Stimulated activated CD8-positive, alpha-beta memory T cell treated with anti-CD3 and anti-CD28 coated beads, Interleukin-7, amount 100 ng/mL, for 24 hours (primary cell): ENCODE results near the gene IDH3G.

Experiments used
- DNase-seq: peaks from one replicate; pipeline ENCODE4 v3.0.0-alpha.2; 2020; ENCODE audit warnings: low read depth

Gene IDH3G

GRCh38 chrX:153791104-153791852, 2.9 kb downstream of the IDH3G start:
- no peak for DNase-seq

DNA sequence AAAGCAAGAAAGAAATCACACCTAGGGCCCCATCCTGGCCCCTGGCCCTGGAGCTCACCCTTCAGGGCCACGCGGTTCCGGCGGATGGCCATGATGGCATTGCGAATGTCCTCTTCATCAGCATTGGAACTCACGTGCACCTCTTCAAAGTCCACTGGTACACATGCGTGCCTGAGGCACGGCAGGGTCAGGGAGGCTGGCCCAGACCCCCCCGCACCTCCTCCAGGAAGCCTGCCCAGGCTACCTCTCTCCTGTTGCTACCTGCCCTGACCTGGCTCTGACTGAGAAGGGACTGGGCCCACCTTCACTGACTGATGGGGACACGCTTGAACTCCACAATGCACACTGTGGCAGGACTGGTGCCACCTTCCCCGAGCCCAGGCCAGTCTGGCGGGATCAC, 4.5 kb downstream of the IDH3G start:
- no peak for DNase-seq

DNA sequence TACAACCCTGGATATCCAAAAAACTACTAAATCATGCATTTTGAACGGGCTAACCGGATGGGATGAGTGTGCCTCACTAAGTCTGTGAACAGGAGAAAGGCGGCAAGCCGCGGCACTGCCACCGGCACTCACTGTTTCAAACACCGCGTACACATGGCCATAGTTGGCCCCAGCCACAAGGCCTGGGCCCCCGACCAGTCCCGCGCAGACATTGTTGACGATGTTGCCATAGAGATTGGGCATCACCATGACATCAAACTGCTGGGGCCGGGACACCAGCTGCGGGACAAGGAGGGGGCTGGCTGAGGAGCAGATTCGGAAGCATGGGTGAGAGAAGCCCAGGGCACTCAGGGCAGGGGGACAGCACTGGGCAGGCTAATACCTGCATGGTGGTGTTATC, 7.5 kb downstream of the IDH3G start:
- no peak for DNase-seq

GRCh38 chrX:153784325-153784967, 9.7 kb downstream of the IDH3G start:
- no peak for DNase-seq

DNA sequence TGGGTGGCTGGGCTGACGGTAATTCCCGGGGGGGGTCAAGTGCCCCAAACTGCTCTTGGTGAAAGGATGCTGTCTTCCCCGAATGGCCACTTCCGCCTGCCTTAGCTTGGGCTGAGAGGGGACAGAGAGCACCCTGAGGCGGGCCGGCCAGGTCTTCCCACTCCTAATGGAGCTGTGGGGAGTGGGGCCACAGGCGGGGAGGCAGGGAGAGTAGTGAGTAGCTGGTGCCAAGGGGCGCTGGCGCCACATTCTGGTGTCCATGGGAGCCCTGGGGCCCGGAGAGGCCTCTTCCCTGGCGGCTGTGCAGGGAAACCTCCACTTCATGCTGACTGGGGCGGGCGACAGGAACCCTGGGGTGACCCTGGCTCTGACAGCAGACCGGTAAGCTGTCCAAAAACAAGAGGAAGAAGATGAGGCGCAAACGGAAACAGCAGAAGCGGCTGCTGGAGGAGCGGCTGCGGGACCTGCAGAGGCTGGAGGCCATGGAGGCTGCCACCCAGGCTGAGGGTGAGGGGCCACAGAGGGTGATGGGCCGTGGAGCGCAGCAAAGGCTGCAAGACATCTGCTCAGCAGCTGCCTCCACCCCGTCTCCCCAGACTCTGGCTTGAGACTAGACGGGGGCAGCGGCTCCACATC, 10.7 kb downstream of the IDH3G start:
- no peak for DNase-seq

GRCh38 chrX:153782871-153783270, 11.3 kb downstream of the IDH3G start:
- DNase-seq: no peak

GRCh38 chrX:153782313-153782712, 11.9 kb downstream of the IDH3G start:
- DNase-seq: no peak

- DNase-seq: no peak
Measured at GRCh38 chrX:153781428-153782047, 12.6 kb downstream of the IDH3G start.

- no peak for DNase-seq
Measured at GRCh38 chrX:153780678-153781427, 13.3 kb downstream of the IDH3G start, which contains the start of gene SRPK3. SRPK3 (plus strand) TSS chrX:153781041; CDS start chrX:153781087, 46 bp downstream.

DNA sequence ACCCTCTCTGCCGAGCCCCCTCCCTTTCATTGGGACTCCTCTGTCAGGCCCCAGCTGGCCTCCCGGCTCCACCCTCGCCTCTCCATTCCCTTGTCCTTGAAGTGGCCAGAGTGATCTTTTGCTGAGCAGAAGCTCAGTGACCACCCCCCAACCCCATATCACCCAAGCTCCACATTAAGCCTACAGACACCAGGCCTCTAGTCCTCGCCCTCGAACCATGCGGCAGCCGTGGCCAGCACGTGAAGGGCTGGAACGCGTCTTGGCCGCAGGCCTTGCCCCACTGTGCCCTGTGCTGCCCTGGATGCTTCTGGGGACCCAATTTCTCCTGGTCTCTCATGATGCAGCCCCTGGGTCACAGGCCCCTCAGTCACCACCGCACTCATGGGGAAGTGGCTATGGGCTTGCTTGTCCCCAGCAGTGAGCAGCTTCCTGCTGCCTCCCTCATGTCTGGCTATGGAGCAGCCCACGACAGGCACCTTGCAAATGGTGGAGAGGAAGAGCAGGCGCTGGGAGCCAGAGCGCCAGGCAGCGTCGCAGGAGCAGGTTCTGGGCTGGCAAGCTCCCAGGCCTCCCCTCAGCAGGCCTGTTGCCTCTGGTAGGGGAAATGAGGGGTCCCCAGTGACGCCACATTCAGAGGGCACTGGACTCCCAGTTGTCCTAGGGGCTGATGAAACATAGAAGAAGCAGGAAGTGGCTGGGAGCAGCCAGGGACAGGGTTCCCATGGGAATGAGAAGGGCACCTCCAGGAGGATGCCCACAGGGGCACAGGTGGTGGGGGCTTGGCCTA, 14.1 kb downstream of the IDH3G start:
- no peak for DNase-seq

- no peak for DNase-seq
Measured at GRCh38 chrX:153778684-153779101, 15.5 kb downstream of the IDH3G start.

- no peak for DNase-seq
Measured at GRCh38 chrX:153778181-153778580, 16.0 kb downstream of the IDH3G start.

- no peak for DNase-seq
Measured at GRCh38 chrX:153777261-153778090, 16.7 kb downstream of the IDH3G start.

DNA sequence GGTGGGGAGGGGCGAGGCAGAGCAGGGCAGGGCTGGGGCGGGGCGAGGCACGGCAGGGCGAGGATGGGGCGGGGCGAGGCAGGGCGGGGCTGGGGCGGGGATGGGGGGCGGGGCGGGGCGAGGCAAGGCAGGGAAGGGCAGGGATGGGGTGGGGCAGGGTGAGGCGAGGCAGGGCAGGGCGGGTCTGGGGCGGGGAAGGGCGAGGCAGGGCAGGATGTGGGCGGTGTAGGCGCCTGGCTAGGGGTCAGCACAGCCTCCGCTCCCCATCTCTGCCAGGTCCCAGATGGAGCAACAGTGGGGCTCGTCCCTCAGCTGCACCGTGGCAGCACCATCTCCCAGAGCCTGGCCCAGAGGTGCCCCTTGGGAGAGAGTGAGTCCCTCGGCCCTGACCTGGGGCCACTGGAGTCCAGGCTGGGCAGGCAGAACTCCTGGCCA, 17.5 kb downstream of the IDH3G start:
- no peak for DNase-seq

DNA sequence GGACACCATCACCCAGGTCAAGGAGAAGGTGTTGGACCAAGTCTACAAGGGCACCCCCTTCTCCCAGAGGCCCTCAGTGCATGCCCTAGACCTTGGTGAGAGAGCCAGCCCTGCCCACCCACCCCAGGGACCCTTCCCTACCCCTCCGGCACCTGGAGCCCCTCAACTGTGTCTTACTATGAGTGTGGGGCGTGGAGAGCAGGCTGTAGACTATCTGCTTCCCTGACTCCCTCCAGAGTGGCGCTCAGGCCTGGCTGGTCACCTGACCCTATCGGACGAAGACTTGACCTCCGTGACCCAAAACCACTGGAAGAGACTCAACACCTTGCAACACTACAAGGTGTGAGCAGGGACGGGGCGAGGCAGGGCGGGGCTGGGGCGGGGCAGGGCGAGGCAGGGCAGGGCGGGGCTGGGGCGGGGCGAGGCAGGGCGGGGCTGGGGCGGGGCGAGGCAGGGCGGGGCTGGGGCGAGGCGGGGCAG, 18.0 kb downstream of the IDH3G start:
- no peak for DNase-seq

GRCh38 chrX:153775293-153776119, 18.7 kb downstream of the IDH3G start:
- no peak for DNase-seq

GRCh38 chrX:153774576-153775292, 19.4 kb downstream of the IDH3G start:
- DNase-seq: no peak
